Choroid plexus epithelial cell (primary cell): ENCODE results near the gene S1PR3.

Experiments used
- DNase-seq: peaks from one replicate; pipeline ENCODE4 v3.0.0-alpha.2; 2010; ENCODE audit warnings: low read depth
- H3K4me3 ChIP-seq: 2 replicates; pipeline ENCODE4 v1.5.1; 2011; ENCODE audit warnings: low read depth, mild to moderate bottlenecking, control low read depth, low read length, moderate library complexity
- TF ChIP-seq, protein P1 (sequence below): conservative IDR thresholded peaks from 2 replicates; pipeline ENCODE4 v1.5.1; 2011; ENCODE audit warnings: low read depth, mild to moderate bottlenecking, control low read depth, inconsistent platforms, low read length, moderate library complexity

The S1PR3 gene

DNA sequence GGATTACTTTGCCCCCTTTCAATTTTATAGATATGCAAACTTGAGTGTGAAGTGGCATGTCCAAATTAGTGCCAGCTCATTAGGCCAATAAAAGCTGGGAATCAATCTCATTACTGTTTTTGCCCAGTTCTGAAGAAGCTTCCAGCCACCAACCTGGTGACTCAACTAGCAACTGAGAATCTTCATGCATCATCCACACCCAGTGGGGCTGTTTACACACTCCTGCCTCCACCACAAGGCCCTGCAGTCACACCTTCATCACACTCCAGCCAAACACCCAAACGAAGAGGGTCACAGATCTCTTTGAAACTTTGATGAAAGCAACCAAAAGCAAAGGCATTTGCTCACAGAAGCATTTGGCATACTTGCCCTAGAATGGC lies 41.3 kb upstream of the S1PR3 start:
- TF ChIP-seq, protein P1, sequence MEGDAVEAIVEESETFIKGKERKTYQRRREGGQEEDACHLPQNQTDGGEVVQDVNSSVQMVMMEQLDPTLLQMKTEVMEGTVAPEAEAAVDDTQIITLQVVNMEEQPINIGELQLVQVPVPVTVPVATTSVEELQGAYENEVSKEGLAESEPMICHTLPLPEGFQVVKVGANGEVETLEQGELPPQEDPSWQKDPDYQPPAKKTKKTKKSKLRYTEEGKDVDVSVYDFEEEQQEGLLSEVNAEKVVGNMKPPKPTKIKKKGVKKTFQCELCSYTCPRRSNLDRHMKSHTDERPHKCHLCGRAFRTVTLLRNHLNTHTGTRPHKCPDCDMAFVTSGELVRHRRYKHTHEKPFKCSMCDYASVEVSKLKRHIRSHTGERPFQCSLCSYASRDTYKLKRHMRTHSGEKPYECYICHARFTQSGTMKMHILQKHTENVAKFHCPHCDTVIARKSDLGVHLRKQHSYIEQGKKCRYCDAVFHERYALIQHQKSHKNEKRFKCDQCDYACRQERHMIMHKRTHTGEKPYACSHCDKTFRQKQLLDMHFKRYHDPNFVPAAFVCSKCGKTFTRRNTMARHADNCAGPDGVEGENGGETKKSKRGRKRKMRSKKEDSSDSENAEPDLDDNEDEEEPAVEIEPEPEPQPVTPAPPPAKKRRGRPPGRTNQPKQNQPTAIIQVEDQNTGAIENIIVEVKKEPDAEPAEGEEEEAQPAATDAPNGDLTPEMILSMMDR = no peak
- DNase-seq = peak; percentile 44
- no peak overlapping the region for H3K4me3 ChIP-seq

DNA sequence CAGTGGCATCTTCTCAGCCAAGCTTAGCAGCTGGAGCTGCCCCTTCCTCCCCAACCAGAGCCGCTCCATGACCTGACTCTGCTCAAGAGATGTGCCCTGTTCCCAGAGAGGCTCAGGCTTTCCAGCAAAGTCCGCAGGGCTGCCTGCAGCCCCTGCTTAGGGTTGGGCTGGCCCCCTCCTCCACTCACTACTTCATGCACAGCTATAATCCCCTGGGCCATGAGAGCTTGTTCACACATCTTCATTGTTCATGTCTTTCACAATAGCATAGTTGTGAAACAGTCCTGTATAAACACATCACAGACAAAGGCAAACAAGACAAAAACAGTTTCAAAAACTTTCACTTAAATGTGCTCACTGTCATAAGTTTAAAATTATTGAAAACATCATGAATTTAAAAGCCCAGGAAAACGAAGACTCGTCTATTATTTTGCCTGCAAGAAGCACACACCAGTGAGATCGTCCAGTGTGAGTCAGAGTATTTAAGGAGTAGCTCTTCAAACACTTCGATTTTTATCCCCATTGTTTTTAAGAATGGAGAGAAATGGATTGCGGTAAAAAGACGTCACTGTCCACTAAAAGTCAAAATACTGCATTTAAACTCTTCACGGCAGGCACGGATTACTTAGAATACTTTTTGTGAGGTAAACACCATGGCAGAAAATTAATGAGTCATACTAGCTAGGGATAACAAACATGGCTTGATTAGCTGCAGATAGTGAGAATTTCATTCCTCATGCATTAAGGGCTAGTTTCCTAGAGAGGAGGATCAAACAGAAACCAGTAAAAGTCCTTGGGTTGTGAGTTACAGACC lies 40.7 kb upstream of the S1PR3 start:
- no peak overlapping the region for H3K4me3 ChIP-seq
- DNase-seq = peak; percentile 76
- TF ChIP-seq, protein P1 = no peak

DNA sequence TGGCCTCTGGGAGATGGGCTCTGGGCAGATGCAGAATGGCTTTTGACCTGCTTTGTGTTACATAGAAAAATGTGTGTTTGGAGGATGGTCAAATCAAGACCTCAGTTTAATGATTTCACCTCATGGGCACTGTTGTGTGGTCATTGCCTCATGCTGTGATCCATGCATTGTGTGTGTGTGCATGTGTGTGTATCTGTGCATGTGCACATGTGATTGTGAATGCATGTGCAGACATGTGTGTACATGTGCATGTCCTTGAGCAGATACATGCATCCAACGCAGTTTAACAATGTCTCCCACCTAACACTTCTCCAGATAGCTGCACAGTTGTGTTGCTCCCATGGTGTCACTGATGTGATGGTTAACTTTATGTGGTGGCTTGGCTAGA lies 40.1 kb upstream of the S1PR3 start:
- DNase-seq = no peak
- TF ChIP-seq, protein P1 = no peak
- no peak overlapping the region for H3K4me3 ChIP-seq

DNA sequence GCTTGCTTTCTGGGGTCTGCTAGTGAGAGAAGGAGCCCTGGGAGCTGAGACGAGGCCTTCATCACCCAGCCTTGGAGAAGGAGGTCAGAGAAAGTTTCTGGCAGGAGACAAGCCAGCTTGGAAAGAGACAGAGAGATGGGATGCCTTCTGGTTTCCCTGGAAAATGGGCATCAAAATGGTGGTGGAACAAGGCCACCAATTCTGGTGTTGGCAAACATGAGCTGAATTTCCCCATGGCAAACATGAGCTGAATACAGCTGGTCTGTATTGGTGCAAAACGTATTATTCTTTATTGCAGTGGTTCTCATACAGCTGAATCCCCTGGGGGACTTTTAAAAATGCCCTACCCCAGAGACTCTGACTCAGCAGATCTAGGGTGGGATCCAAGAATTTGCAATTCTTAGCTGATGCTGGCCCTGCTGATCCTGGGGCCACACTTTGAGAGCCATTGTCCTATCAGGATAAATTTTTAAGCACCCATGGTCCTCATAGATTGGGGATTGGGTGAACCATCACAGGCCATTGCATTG lies 39.1 kb upstream of the S1PR3 start:
- TF ChIP-seq, protein P1 = no peak

DNA sequence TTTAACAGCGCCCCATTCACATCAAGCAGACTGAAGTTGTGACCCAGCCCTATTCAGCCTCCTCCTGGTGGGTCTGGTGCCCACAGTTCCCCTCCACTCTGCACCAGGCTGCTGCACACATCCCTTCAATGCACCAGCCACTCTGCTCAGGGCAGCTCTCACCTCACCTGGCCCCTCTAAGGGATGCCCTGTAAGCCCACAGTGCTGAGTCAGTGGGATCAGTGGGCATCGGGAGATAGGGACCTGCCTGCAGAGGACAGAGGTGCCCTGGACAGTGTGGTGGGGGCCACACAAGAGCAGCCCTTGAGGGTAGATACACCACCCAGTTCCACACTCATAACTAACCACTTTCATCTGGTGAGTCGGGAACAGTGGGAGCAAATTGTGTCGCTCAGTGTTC lies 38.3 kb upstream of the S1PR3 start:
- no peak overlapping the region for H3K4me3 ChIP-seq
- no peak for DNase-seq
- TF ChIP-seq, protein P1 = no peak

More for the DNA sequence above, 39.1 kb upstream of the S1PR3 start:
- H3K4me3 ChIP-seq = no peak overlapping the region
- no peak for DNase-seq

DNA sequence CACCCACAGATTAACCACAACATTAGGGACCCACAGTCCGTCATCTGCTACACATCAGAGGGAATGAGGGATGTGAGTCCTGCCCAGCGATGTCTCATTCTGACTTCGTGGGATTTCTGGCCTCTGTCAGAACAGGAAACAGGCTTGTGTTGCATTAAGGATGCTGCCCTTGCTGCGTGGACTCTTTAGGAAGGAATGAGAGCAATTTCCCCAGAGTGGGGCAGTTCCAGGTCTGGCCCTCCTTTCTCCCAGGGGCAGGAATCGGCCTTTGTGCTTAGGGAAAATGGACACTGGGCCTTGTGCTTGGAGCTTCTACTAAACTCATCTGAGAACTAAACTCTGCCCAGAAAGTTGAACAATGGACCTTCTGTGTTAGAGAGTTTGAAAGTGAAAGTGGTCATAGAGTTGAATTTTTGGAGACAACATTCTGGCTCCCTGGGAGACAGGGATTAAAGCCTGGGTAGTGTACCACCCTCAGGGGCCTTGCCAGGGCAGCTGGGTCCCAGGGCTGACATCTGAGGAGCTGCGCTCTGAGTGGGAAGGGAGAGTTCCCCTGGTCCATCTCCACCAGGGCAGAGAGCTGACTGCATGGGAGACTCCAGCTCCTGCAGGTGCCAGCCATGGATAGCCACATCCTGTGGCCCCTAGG lies 37.8 kb upstream of the S1PR3 start:
- DNase-seq = peak; percentile 47
- H3K4me3 ChIP-seq = no peak overlapping the region
- TF ChIP-seq, protein P1 = no peak
